IMR-90 (cell line): ENCODE results near the gene RAB25. TPM values are rescaled to one million over a fixed set of nuclear protein-coding genes. Genes with fewer than 3 reads are reported as not detected.

Experiments used
- ATAC-seq: fragments of 200-7000 bp; cut with Tn5 transposase; 2 replicates; pipeline ENCODE4 v1.9.1; 2020; ENCODE audit warnings: low read depth, mild to moderate bottlenecking, moderate library complexity
- BruUV-seq: library from RNA; stranded (reverse); fragments of 400-500 nt; replicated peaks from 2 replicates; lab custom pipeline; 2021; lab: Mats Ljungman, UMichigan
- CTCF ChIA-PET: fragments of 300-600 bp; formaldehyde crosslinking; extraction: SDS; loops from one replicate; lab custom pipeline; 2021; ENCODE audit warnings: antibody characterized with exemption; lab: Yijun Ruan, JAX
- POLR2A ChIA-PET: fragments of 300-600 bp; sonication (Branson Sonifier 250); formaldehyde crosslinking; loops from one replicate; lab custom pipeline; 2022; ENCODE audit warnings: antibody characterized with exemption; ENCODE audit not compliant: unreplicated experiment; lab: Charles Lee
- DNase-seq: peaks from one replicate; pipeline ENCODE4 v3.0.0; 2013
- H2AFZ ChIP-seq: replicated peaks from 2 replicates; pipeline ENCODE3; 2013; ENCODE audit warnings: low read length, mild to moderate bottlenecking; ENCODE audit not compliant: poor library complexity
- H2AK5ac ChIP-seq: 2 replicates; pipeline ENCODE4 v1.6.1; 2013; ENCODE audit warnings: low read depth, low read length, inconsistent platforms
- H2AK9ac ChIP-seq: replicated peaks from 2 replicates; pipeline ENCODE3; 2013; ENCODE audit warnings: mild to moderate bottlenecking, low read depth, low read length, moderate library complexity; ENCODE audit not compliant: poor library complexity
- H2BK120ac ChIP-seq: 2 replicates; pipeline ENCODE4 v1.6.1; 2013; ENCODE audit warnings: low read depth, low read length, inconsistent platforms
- H2BK15ac ChIP-seq: 3 replicates; pipeline ENCODE4 v1.6.1; 2013; ENCODE audit warnings: low read depth, low read length, inconsistent platforms
- H2BK20ac ChIP-seq: 2 replicates; pipeline ENCODE4 v1.6.1; 2013; ENCODE audit warnings: low read depth, mild to moderate bottlenecking, inconsistent platforms, low read length, moderate library complexity
- H2BK5ac ChIP-seq: 2 replicates; pipeline ENCODE4 v1.6.1; 2013; ENCODE audit warnings: mild to moderate bottlenecking, low read depth, low read length, inconsistent platforms; ENCODE audit not compliant: poor library complexity, severe bottlenecking
- H3K14ac ChIP-seq: replicated peaks from 2 replicates; pipeline ENCODE4 v1.6.1; 2013; ENCODE audit warnings: low read depth, low read length, inconsistent platforms
- H3K18ac ChIP-seq: 2 replicates; pipeline ENCODE4 v1.6.1; 2013; ENCODE audit warnings: low read depth, low read length, control low read depth
- H3K23ac ChIP-seq: 2 replicates; pipeline ENCODE4 v1.6.1; 2013; ENCODE audit warnings: low read depth, low read length, inconsistent platforms
- H3K27ac ChIP-seq: 2 replicates; pipeline ENCODE4 v1.5.1; 2013; ENCODE audit warnings: mild to moderate bottlenecking, control low read depth, low read length; ENCODE audit not compliant: insufficient read depth
- H3K27me3 ChIP-seq: 2 replicates; pipeline ENCODE4 v1.6.1; 2013; ENCODE audit warnings: low read length; ENCODE audit not compliant: control insufficient read depth, insufficient read depth
- H3K36me3 ChIP-seq: 2 replicates; pipeline ENCODE4 v1.6.1; 2013; ENCODE audit warnings: low read length, mixed read lengths; ENCODE audit not compliant: control insufficient read depth, insufficient read depth
- H3K4ac ChIP-seq: 2 replicates; pipeline ENCODE4 v1.6.1; 2013; ENCODE audit warnings: low read depth, low read length, inconsistent platforms
- H3K4me1 ChIP-seq: 2 replicates; pipeline ENCODE4 v1.6.1; 2013; ENCODE audit warnings: low read length, mixed read lengths; ENCODE audit not compliant: control insufficient read depth, insufficient read depth
- H3K4me2 ChIP-seq: 2 replicates; pipeline ENCODE4 v1.6.1; 2013; ENCODE audit warnings: low read depth, mild to moderate bottlenecking, control low read depth, low read length, moderate library complexity
- H3K4me3 ChIP-seq: 2 replicates; pipeline ENCODE4 v1.5.1; 2013; ENCODE audit warnings: low read depth, mild to moderate bottlenecking, control low read depth, low read length, moderate library complexity; ENCODE audit not compliant: insufficient read depth
- H3K56ac ChIP-seq: 2 replicates; pipeline ENCODE4 v1.6.1; 2013; ENCODE audit warnings: low read length, inconsistent platforms; ENCODE audit not compliant: insufficient read depth; ENCODE audit errors: extremely low read depth
- H3K79me1 ChIP-seq, 2 experiments: 2 replicates each; pipeline ENCODE4 v1.6.1; 2013; ENCODE audit warnings: low read length in 2 of 2, inconsistent platforms in 1 of 2, low read depth in 1 of 2
- H3K9ac ChIP-seq: 2 replicates; pipeline ENCODE4 v1.6.1; 2013; ENCODE audit warnings: low read depth, low read length, control low read depth
- H3K9me1 ChIP-seq: 2 replicates; pipeline ENCODE4 v1.6.1; 2013; ENCODE audit warnings: low read length, inconsistent platforms; ENCODE audit not compliant: insufficient read depth
- H3K9me3 ChIP-seq: 2 replicates; pipeline ENCODE4 v1.6.1; 2013; ENCODE audit warnings: low read length; ENCODE audit not compliant: control insufficient read depth, insufficient read depth
- H4K20me1 ChIP-seq: 2 replicates; pipeline ENCODE4 v1.6.1; 2013; ENCODE audit warnings: low read length, inconsistent platforms; ENCODE audit not compliant: insufficient read depth
- H4K5ac ChIP-seq: 2 replicates; pipeline ENCODE4 v1.6.1; 2013; ENCODE audit warnings: mild to moderate bottlenecking, low read depth, low read length, control low read depth
- H4K8ac ChIP-seq, 2 experiments: 2 replicates each; pipeline ENCODE4 v1.6.1; 2013; ENCODE audit warnings: low read depth in 2 of 2, low read length in 2 of 2, control low read depth in 1 of 2, inconsistent platforms in 1 of 2
- H4K91ac ChIP-seq: 2 replicates; pipeline ENCODE4 v1.6.1; 2013; ENCODE audit warnings: low read depth, low read length, inconsistent platforms; ENCODE audit not compliant: insufficient read depth
- BHLHE40 ChIP-seq: fragments of 150-350 bp; IDR thresholded peaks from 2 replicates; pipeline ENCODE4 v1.6.1; 2016; ENCODE audit warnings: mild to moderate bottlenecking, low read depth, low read length
- CEBPB ChIP-seq: IDR thresholded peaks from 2 replicates; pipeline ENCODE4 v1.6.1; 2012; ENCODE audit warnings: low read depth, low read length, improper control_type of control experiment
- CHD1 ChIP-seq: IDR thresholded peaks from 2 replicates; pipeline ENCODE4 v1.6.1; 2012; ENCODE audit warnings: low read depth, low read length, improper control_type of control experiment
- FOS ChIP-seq: fragments of 150-350 bp; IDR thresholded peaks from 2 replicates; pipeline ENCODE4 v1.6.1; 2016; ENCODE audit warnings: low read depth, low read length
- MAFK ChIP-seq: IDR thresholded peaks from 2 replicates; pipeline ENCODE4 v1.6.1; 2012; ENCODE audit warnings: low read depth, low read length, improper control_type of control experiment
- MXI1 ChIP-seq: IDR thresholded peaks from 2 replicates; pipeline ENCODE4 v1.6.1; 2012; ENCODE audit warnings: low read depth, mild to moderate bottlenecking, low read length, moderate library complexity, borderline replicate concordance
- NFE2L2 ChIP-seq: fragments of 150-350 bp; IDR thresholded peaks from 2 replicates; pipeline ENCODE4 v1.6.1; 2016; ENCODE audit warnings: low read depth, mild to moderate bottlenecking, low read length
- POLR2A ChIP-seq: IDR thresholded peaks from 2 replicates; pipeline ENCODE4 v1.6.1; 2012; ENCODE audit warnings: mild to moderate bottlenecking, low read depth, low read length
- RAD21 ChIP-seq: IDR thresholded peaks from 2 replicates; pipeline ENCODE4 v1.6.1; 2012; ENCODE audit warnings: low read length, improper control_type of control experiment
- SMC3 ChIP-seq: fragments of 150-350 bp; IDR thresholded peaks from 2 replicates; pipeline ENCODE4 v1.6.1; 2016; ENCODE audit warnings: low read depth, mild to moderate bottlenecking, antibody characterized with exemption, low read length, moderate library complexity
- USF2 ChIP-seq: fragments of 150-350 bp; IDR thresholded peaks from 2 replicates; pipeline ENCODE4 v1.6.1; 2017; ENCODE audit warnings: mild to moderate bottlenecking, antibody characterized with exemption, low read length, low read depth
- WGBS, 2 experiments: methylation state at CpG; one replicate each; pipeline versions ENCODE4 v1.1.5 to v1.1.7; 2013; ENCODE audit warnings: missing lambda C conversion rate in 2 of 2; ENCODE audit not compliant: insufficient read length in 1 of 2; ENCODE audit errors: extremely low coverage in 2 of 2; 5-methylcytosine and 5-hydroxymethylcytosine counted together
- dilution Hi-C: fragments of 300-500 bp; cut with HindIII; formaldehyde crosslinking; loops from one replicate; pipeline ENCODE4 v1.14.3; 2018; ENCODE audit warnings: low sequenced_read_pairs; ENCODE audit not compliant: unreplicated experiment
- in situ Hi-C: fragments of 300-500 bp; cut with MboI; formaldehyde crosslinking; loops from 3 replicates; pipeline ENCODE4 v1.14.3; 2019; ENCODE audit warnings: low sequenced_read_pairs, inconsistent platforms, mixed read lengths
- intact Hi-C: fragments of 100-400 bp; cut with micrococcal nuclease; formaldehyde crosslinking; loops from 2 replicates; pipeline ENCODE4 v1.10.0; 2022
- polyA plus RNA-seq, 3 experiments: library from polyadenylated mRNA; depleted of rRNA; stranded (reverse); fragments of >200 nt; gene quantifications; 2 replicates each; pipeline ENCODE4 v1.2.3, GENCODE V29; 2012; ENCODE audit warnings: low replicate concordance in 1 of 3
- total RNA-seq: library from RNA; depleted of rRNA; stranded (reverse); fragments of >200 nt; gene quantifications from 2 replicates; pipeline ENCODE4 v1.2.3, GENCODE V29; 2012
- TF ChIP-seq, protein P1 (sequence below): conservative IDR thresholded peaks from 2 replicates; pipeline ENCODE4 v1.5.1; 2012; ENCODE audit warnings: mild to moderate bottlenecking, low read depth, low read length, improper control_type of control experiment

Gene RAB25
- total and polyA plus RNA-seq, 2 of the 4 experiments (the other 2 are of a cell fraction): not detected

DNA sequence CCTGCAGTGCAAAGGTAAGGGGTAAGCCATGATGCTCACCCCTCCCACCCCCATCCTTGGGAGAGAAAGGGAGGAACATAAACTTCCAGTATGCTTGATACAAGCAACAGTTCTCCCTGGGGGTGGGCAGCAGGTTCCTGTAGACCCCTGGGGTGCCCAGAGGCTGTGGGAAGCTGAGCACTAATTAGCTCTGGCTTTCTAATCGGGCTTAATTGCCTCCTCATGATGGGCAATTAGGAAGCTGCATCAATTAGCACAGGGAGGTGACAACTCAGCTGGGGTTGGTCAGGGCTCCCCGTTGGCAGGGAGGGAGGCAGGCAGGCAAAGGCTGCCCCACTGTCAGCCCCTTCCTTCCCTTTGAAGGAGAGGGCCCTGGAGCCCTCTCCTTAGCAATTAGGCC is 37.8 kb downstream of the RAB25 start:
- H4K8ac ChIP-seq: no peak overlapping the region
- no peaks in the 10 kb centered on the region for H4K20me1 ChIP-seq
- no peak overlapping the region for H3K4me3 ChIP-seq
- no peak overlapping the region for H3K18ac ChIP-seq
- dilution Hi-C loops (no loop called here), in situ Hi-C loops (loop anchor here (5.0 kb wide), 2 partner anchors 34 to 219 kb away; no protein-coding TSS in a partner anchor), intact Hi-C loops (loop anchor here (10.0 kb wide), 1 partner anchor 216 kb away; no protein-coding TSS in a partner anchor)
- H4K91ac ChIP-seq: peak overlapping the region; percentile 16; the same call in 1 of the 2 replicates
- no peak overlapping the region for H3K23ac ChIP-seq
- H2BK5ac ChIP-seq: no peak overlapping the region
- CTCF ChIA-PET: interaction anchor here (0.5 to 5.6 kb wide), 2 partner anchors 30 to 263 kb away, joined by 3 to 64 read pairs; no protein-coding TSS in a partner anchor
- no peak overlapping the region for H3K27ac ChIP-seq
- H2BK120ac ChIP-seq: no peak overlapping the region
- peak overlapping the region; percentile 5; the same call in 1 of the 2 replicates for H2AK5ac ChIP-seq
- peaks cover 5% of the 10 kb centered on the region; the same call in 1 of the 2 replicates for H3K36me3 ChIP-seq
- H3K27me3 ChIP-seq: no peaks in the 10 kb centered on the region
- peaks cover 23 to 69% of the 10 kb centered on the region in 2 experiments for H3K79me1 ChIP-seq
- no peak overlapping the region for H3K4me2 ChIP-seq
- no peak for DNase-seq
- no peak overlapping the region for H2AFZ ChIP-seq
- 0 out of 2 replicates have a peak overlapping the region, but pooled peaks have one; percentile 6 for H3K4ac ChIP-seq
- H4K5ac ChIP-seq: no peak overlapping the region
- no peak overlapping the region for H2BK15ac ChIP-seq
- H3K14ac ChIP-seq: no peak overlapping the region
- H3K4me1 ChIP-seq: peaks cover 28% of the 10 kb centered on the region
- no peak overlapping the region for H3K9ac ChIP-seq
- BruUV-seq: no TSS peak
- peak overlapping the region; percentile 55 for H2AK9ac ChIP-seq
- TF ChIP-seq MXI1 (no peak), POLR2A (no peak), RAD21 (no peak), BHLHE40 (no peak), FOS (no peak), NFE2L2 (no peak), MAFK (no peak), CHD1 (no peak), SMC3 (no peak), CEBPB (no peak), USF2 (no peak)
- TF ChIP-seq, protein P1, sequence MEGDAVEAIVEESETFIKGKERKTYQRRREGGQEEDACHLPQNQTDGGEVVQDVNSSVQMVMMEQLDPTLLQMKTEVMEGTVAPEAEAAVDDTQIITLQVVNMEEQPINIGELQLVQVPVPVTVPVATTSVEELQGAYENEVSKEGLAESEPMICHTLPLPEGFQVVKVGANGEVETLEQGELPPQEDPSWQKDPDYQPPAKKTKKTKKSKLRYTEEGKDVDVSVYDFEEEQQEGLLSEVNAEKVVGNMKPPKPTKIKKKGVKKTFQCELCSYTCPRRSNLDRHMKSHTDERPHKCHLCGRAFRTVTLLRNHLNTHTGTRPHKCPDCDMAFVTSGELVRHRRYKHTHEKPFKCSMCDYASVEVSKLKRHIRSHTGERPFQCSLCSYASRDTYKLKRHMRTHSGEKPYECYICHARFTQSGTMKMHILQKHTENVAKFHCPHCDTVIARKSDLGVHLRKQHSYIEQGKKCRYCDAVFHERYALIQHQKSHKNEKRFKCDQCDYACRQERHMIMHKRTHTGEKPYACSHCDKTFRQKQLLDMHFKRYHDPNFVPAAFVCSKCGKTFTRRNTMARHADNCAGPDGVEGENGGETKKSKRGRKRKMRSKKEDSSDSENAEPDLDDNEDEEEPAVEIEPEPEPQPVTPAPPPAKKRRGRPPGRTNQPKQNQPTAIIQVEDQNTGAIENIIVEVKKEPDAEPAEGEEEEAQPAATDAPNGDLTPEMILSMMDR: no peak
- no peak overlapping the region for H2BK20ac ChIP-seq
- no peak overlapping the region for H3K56ac ChIP-seq
- ATAC-seq: no peak
- H3K9me1 ChIP-seq: peaks cover 33% of the 10 kb centered on the region
- POLR2A ChIA-PET: interaction anchor here (2.0 kb wide), 1 partner anchor 31 kb away, joined by 8 read pairs; no protein-coding TSS in a partner anchor
- 50% methylated on average over 1 of the region's 2 CpGs; no CpG with 5 or more reads in 1 of the 2 experiments for WGBS, 2 experiments
- H3K9me3 ChIP-seq: no peaks in the 10 kb centered on the region
